ENCODE results near the gene DAPK1.

Gene DAPK1

DNA sequence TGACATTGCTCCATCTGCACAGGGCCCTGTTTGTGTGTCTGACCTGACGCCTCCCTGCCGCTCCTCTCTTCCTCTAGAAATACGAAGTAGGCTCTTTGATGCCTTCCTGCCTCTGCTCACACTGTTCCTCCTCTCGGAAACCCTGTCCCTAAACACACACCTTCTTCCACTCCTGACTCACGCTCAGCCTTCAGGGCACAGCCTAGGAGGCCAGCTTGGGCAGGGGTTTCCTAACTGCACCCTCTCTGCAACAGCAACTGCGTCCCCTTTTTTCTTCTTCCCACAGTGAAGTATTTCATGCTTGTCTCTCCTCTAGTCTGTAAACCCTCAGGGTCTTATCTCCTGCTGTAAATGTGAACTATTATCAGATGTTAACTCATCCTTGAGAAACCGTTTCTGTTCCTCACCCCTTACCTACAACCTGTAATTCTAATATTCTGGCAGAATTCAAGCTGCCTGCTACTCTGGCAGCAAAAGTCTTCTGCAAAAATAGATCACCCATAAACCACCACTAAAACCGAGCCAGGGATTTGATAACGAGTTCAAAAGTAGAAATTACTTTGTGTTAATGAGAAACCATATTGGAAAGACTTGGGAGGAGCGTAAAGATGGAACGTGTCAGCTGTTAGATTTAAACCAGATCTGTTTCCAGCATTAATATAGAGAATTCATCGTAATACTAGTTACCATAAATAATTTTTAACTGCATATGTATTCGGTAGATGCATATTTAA, 100.2 kb downstream of the DAPK1 start:
- no peak overlapping the region for H2BK5ac ChIP-seq (ENCODE audit: low read depth, low read length, poor library complexity, severe bottlenecking)
- no peak overlapping the region for H3K23ac ChIP-seq (ENCODE audit: low read length in 2 of 2)
- H3K14ac ChIP-seq (ENCODE audit: low read length in 2 of 2) = no peak overlapping the region
- H2AFZ ChIP-seq (ENCODE audit: low read depth, low read length) = no peak overlapping the region
- no peak overlapping the region for H3K4me2 ChIP-seq (ENCODE audit: low read length, poor library complexity, severe bottlenecking)
- peak overlapping the region; percentile 31 for H4K8ac ChIP-seq (ENCODE audit: low read length)
- peaks cover 0 to 2% of the 10 kb centered on the region in 2 experiments for H3K36me3 ChIP-seq (ENCODE audit: control insufficient read depth in 1 of 2, insufficient read depth in 2 of 2, low read depth in 1 of 2, low read length in 2 of 2)
- H2BK15ac ChIP-seq (ENCODE audit: low read depth, poor library complexity, severe bottlenecking) = no peak overlapping the region
- DNase-seq = no peak
- no peaks in the 10 kb centered on the region for H3K9me3 ChIP-seq (ENCODE audit: control insufficient read depth, low read length)
- no peak overlapping the region for H3K4me3 ChIP-seq (ENCODE audit: insufficient read depth in 1 of 2, low read depth in 1 of 2, low read length in 2 of 2)
- no peak overlapping the region for H3K27ac ChIP-seq (ENCODE audit: low read length, poor library complexity, severe bottlenecking)
- peaks cover 29% of the 10 kb centered on the region for H3K79me1 ChIP-seq (replicated peaks; ENCODE audit: low read length, poor library complexity, severe bottlenecking)
- peak overlapping the region; percentile 6 for H2AK5ac ChIP-seq (ENCODE audit: low read length, severe bottlenecking)
- no peak overlapping the region for H3K4ac ChIP-seq (ENCODE audit: low read depth in 1 of 2, low read length in 2 of 2)
- H3K9ac ChIP-seq (ENCODE audit: low read length) = no peak overlapping the region
- 79% methylated on average over 8 of the region's 13 CpGs for WGBS
- peak overlapping the region; percentile 23 to 46 for H3K18ac ChIP-seq (ENCODE audit: low read depth in 1 of 2, low read length in 2 of 2)
- no peak overlapping the region for H4K91ac ChIP-seq (ENCODE audit: low read length)
- H2BK120ac ChIP-seq (ENCODE audit: low read depth, low read length) = no peak overlapping the region
- no peaks in the 10 kb centered on the region for H3K27me3 ChIP-seq (ENCODE audit: control insufficient read depth in 1 of 2, insufficient read depth in 1 of 2, low read length in 2 of 2)
- H2BK12ac ChIP-seq (ENCODE audit: low read length in 2 of 2) = peak overlapping the region; percentile 9 to 70
- H3K4me1 ChIP-seq (ENCODE audit: control insufficient read depth, insufficient read depth, low read depth, low read length) = peaks cover 41% of the 10 kb centered on the region

DNA sequence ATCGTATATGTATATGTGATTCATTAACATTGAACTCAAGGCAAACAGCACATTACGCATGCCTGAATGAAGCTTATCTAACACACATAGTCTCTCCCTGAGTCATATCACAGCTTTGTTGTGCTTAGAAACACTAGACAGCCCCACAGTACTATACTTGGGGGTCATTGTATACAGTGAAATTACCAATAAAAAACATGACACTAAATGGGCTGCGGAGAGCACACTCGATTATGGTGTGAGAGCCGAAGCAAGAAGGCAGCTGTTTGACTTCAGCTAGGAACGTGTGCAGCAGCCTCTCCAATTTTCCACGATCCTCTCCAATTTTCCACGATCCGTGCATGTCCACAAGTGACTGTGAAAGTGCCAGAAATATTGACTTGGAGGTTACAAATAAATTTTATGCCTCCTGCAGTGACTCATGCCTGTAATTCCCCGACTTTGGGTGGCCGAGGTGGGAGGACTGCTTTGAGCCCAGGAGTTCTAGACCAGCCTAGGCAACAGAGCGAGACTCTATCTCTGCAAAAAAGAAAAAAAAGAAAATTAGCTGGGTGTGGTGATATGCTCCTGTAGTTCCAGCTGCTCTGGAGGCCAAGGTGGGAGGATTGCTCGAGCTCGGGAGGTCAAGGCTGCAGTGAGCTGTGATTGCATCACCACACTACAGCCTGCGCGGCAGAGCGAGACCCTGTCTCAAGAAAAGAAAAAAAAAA, 102.4 kb downstream of the DAPK1 start:
- Histone ChIP-seq H3K27me3 (ENCODE audit: control insufficient read depth in 1 of 2, insufficient read depth in 1 of 2, low read length in 2 of 2) (no peaks in the 10 kb centered on the region), H2BK120ac (ENCODE audit: low read depth, low read length) (peak overlapping the region; percentile 42), H2BK15ac (ENCODE audit: low read depth, poor library complexity, severe bottlenecking) (no peak overlapping the region), H3K4ac (ENCODE audit: low read depth in 1 of 2, low read length in 2 of 2) (peak overlapping the region in 1 of 2 experiments; percentile 20), H3K79me1 (replicated peaks; ENCODE audit: low read length, poor library complexity, severe bottlenecking) (peaks cover 34% of the 10 kb centered on the region), H3K9me3 (ENCODE audit: control insufficient read depth, low read length) (no peaks in the 10 kb centered on the region), H3K4me1 (ENCODE audit: control insufficient read depth, insufficient read depth, low read depth, low read length) (peaks cover 37% of the 10 kb centered on the region), H3K27ac (ENCODE audit: low read length, poor library complexity, severe bottlenecking) (peak overlapping the region; percentile 91), H4K91ac (ENCODE audit: low read length) (no peak overlapping the region), H2BK12ac (ENCODE audit: low read length in 2 of 2) (no peak overlapping the region), H2AK5ac (ENCODE audit: low read length, severe bottlenecking) (no peak overlapping the region), H3K4me2 (ENCODE audit: low read length, poor library complexity, severe bottlenecking) (peak overlapping the region; percentile 56), H3K14ac (ENCODE audit: low read length in 2 of 2) (no peak overlapping the region), H4K8ac (ENCODE audit: low read length) (no peak overlapping the region), H2BK5ac (ENCODE audit: low read depth, low read length, poor library complexity, severe bottlenecking) (no peak overlapping the region), H2AFZ (ENCODE audit: low read depth, low read length) (no peak overlapping the region), H3K18ac (ENCODE audit: low read depth in 1 of 2, low read length in 2 of 2) (no peak overlapping the region), H3K23ac (ENCODE audit: low read length in 2 of 2) (no peak overlapping the region), H3K36me3 (ENCODE audit: control insufficient read depth in 1 of 2, insufficient read depth in 2 of 2, low read depth in 1 of 2, low read length in 2 of 2) (peaks cover 2 to 3% of the 10 kb centered on the region in 2 experiments), H3K4me3 (ENCODE audit: insufficient read depth in 1 of 2, low read depth in 1 of 2, low read length in 2 of 2) (peak overlapping the region in 1 of 2 experiments; percentile 62), H3K9ac (ENCODE audit: low read length) (peak overlapping the region; percentile 71)
- 37% methylated on average over 13 of the region's 17 CpGs for WGBS
- DNase-seq = peak; percentile 92

DNA sequence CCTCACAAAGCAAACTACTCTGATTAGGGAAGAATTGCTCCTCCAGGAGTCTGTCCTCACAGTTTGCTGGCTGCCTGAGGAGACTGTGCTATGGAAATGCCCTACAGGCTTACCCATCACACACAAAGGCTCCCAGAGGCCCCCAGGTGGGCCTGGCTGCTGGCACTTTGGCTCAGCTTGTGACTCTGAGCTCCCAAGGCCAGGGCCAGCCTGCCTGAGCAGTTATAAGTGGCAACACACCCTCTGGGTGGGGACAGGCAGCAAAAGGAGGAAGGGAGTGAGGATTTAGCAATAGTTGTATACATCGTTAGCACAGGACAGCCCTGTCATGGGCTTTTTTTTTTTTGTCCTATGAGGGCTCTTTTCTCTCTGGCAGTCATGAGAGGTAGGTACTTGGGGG, 103.5 kb downstream of the DAPK1 start:
- H3K4me2 ChIP-seq (ENCODE audit: low read length, poor library complexity, severe bottlenecking) = no peak overlapping the region
- H4K8ac ChIP-seq (ENCODE audit: low read length) = peak overlapping the region; percentile 27
- no peak overlapping the region for H2AFZ ChIP-seq (ENCODE audit: low read depth, low read length)
- H3K9ac ChIP-seq (ENCODE audit: low read length) = no peak overlapping the region
- peak overlapping the region; percentile 33 to 47 for H2BK12ac ChIP-seq (ENCODE audit: low read length in 2 of 2)
- 79% methylated on average over 1 of the region's 1 CpG for WGBS
- peaks cover 37% of the 10 kb centered on the region for H3K4me1 ChIP-seq (ENCODE audit: control insufficient read depth, insufficient read depth, low read depth, low read length)
- peak overlapping the region; percentile 91 for H3K27ac ChIP-seq (ENCODE audit: low read length, poor library complexity, severe bottlenecking)
- H2BK120ac ChIP-seq (ENCODE audit: low read depth, low read length) = peak overlapping the region; percentile 22
- no peak overlapping the region for H3K14ac ChIP-seq (ENCODE audit: low read length in 2 of 2)
- H3K4ac ChIP-seq (ENCODE audit: low read depth in 1 of 2, low read length in 2 of 2) = peak overlapping the region in 1 of 2 experiments; percentile 13
- no peak overlapping the region for H2BK5ac ChIP-seq (ENCODE audit: low read depth, low read length, poor library complexity, severe bottlenecking)
- H2BK15ac ChIP-seq (ENCODE audit: low read depth, poor library complexity, severe bottlenecking) = peak overlapping the region; percentile 78
- H4K91ac ChIP-seq (ENCODE audit: low read length) = peak overlapping the region; percentile 88
- H3K36me3 ChIP-seq (ENCODE audit: control insufficient read depth in 1 of 2, insufficient read depth in 2 of 2, low read depth in 1 of 2, low read length in 2 of 2) = peaks cover 7 to 12% of the 10 kb centered on the region in 2 experiments
- H3K27me3 ChIP-seq (ENCODE audit: control insufficient read depth in 1 of 2, insufficient read depth in 1 of 2, low read length in 2 of 2) = no peaks in the 10 kb centered on the region
- no peak overlapping the region for H3K4me3 ChIP-seq (ENCODE audit: insufficient read depth in 1 of 2, low read depth in 1 of 2, low read length in 2 of 2)
- peak overlapping the region; percentile 84 for H2AK5ac ChIP-seq (ENCODE audit: low read length, severe bottlenecking)
- no peaks in the 10 kb centered on the region for H3K9me3 ChIP-seq (ENCODE audit: control insufficient read depth, low read length)
- peaks cover 38% of the 10 kb centered on the region for H3K79me1 ChIP-seq (replicated peaks; ENCODE audit: low read length, poor library complexity, severe bottlenecking)
- peak overlapping the region; percentile 3 to 78 for H3K18ac ChIP-seq (ENCODE audit: low read depth in 1 of 2, low read length in 2 of 2)
- DNase-seq = no peak
- H3K23ac ChIP-seq (ENCODE audit: low read length in 2 of 2) = no peak overlapping the region

DNA sequence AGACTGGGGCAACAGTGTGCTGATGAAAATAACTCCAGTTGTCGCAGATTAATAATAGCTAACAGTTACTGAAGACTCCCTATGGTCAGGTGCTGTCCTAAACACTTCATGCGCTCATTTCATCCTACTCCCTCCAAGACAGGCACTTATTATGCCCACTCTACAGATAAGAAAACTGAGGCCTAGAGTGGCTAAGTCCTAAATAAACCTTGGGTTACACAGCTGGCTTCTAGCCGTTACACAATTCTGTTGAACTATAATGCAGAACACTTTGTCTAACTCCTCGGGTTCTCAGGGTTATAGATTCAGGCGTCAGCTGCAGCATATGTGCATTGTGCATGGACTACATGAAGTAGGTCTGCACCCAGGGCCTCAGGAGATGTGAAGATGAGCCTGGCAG, 103.9 kb downstream of the DAPK1 start:
- no peak for DNase-seq
- Histone ChIP-seq H4K91ac (ENCODE audit: low read length) (no peak overlapping the region), H2BK120ac (ENCODE audit: low read depth, low read length) (no peak overlapping the region), H3K18ac (ENCODE audit: low read depth in 1 of 2, low read length in 2 of 2) (peak overlapping the region in 1 of 2 experiments; percentile 35), H3K4me2 (ENCODE audit: low read length, poor library complexity, severe bottlenecking) (no peak overlapping the region), H3K23ac (ENCODE audit: low read length in 2 of 2) (no peak overlapping the region), H2BK5ac (ENCODE audit: low read depth, low read length, poor library complexity, severe bottlenecking) (no peak overlapping the region), H3K9me3 (ENCODE audit: control insufficient read depth, low read length) (no peaks in the 10 kb centered on the region), H3K9ac (ENCODE audit: low read length) (no peak overlapping the region), H2AK5ac (ENCODE audit: low read length, severe bottlenecking) (peak overlapping the region; percentile 36), H4K8ac (ENCODE audit: low read length) (no peak overlapping the region), H3K4me1 (ENCODE audit: control insufficient read depth, insufficient read depth, low read depth, low read length) (peaks cover 37% of the 10 kb centered on the region), H3K4me3 (ENCODE audit: insufficient read depth in 1 of 2, low read depth in 1 of 2, low read length in 2 of 2) (no peak overlapping the region), H2AFZ (ENCODE audit: low read depth, low read length) (no peak overlapping the region), H3K79me1 (replicated peaks; ENCODE audit: low read length, poor library complexity, severe bottlenecking) (peaks cover 34% of the 10 kb centered on the region), H3K27ac (ENCODE audit: low read length, poor library complexity, severe bottlenecking) (no peak overlapping the region), H3K14ac (ENCODE audit: low read length in 2 of 2) (no peak overlapping the region), H3K36me3 (ENCODE audit: control insufficient read depth in 1 of 2, insufficient read depth in 2 of 2, low read depth in 1 of 2, low read length in 2 of 2) (peaks cover 7 to 12% of the 10 kb centered on the region in 2 experiments), H3K4ac (ENCODE audit: low read depth in 1 of 2, low read length in 2 of 2) (no peak overlapping the region), H3K27me3 (ENCODE audit: control insufficient read depth in 1 of 2, insufficient read depth in 1 of 2, low read length in 2 of 2) (no peaks in the 10 kb centered on the region), H2BK15ac (ENCODE audit: low read depth, poor library complexity, severe bottlenecking) (no peak overlapping the region), H2BK12ac (ENCODE audit: low read length in 2 of 2) (no peak overlapping the region)
- 91% methylated on average over 5 of the region's 5 CpGs for WGBS

All from mesenchymal stem cell (in vitro differentiated cells and primary cell).